SH-SY5Y (cell line): ENCODE measurements around the gene DNAH2.

ENCODE experiments used
- GATA2 ChIP-seq: IDR thresholded peaks from 2 replicates; pipeline ENCODE4 v1.6.1; 2011; ENCODE audit warnings: mild to moderate bottlenecking, low read depth, low read length
- GATA3 ChIP-seq: IDR thresholded peaks from 2 replicates; pipeline ENCODE4 v1.6.1; 2011; ENCODE audit warnings: low read depth, mild to moderate bottlenecking, low read length, moderate library complexity

GRCh38 chr17:7855660-7856010 is 138.1 kb downstream of the DNAH2 start:
- TF ChIP-seq GATA3: no peak
- no peak for TF ChIP-seq GATA2
